Fibroblast of lung (primary cell): ENCODE measurements around the gene CDCP1. TPM values are rescaled to one million over a fixed set of nuclear protein-coding genes. Genes with fewer than 3 reads are reported as not detected.
"Not testable (repeated sequence)": the region's sequence is repeated elsewhere in the genome, so short reads cannot be mapped to it uniquely, and the experiment has no call there.

Experiments
- DNase-seq, 2 donors: peaks; one replicate each; pipeline versions ENCODE4 v3.0.0 to v3.0.0-alpha.2; 2010; ENCODE audit warnings: low read depth in 2 of 2
- H2AFZ ChIP-seq: 2 replicates; pipeline ENCODE4 v1.5.1; 2012; ENCODE audit warnings: low read length, control low read depth, inconsistent platforms
- H3K27ac ChIP-seq: 2 replicates; pipeline ENCODE4 v1.5.1; 2011; ENCODE audit warnings: low read length, control low read depth; ENCODE audit not compliant: insufficient read depth
- H3K27me3 ChIP-seq: 2 replicates; pipeline ENCODE4 v1.5.1; 2011; ENCODE audit warnings: mild to moderate bottlenecking, low read length; ENCODE audit not compliant: control insufficient read depth, insufficient read depth
- H3K36me3 ChIP-seq: 2 replicates; pipeline ENCODE4 v1.5.1; 2011; ENCODE audit warnings: low read length; ENCODE audit not compliant: control insufficient read depth, insufficient read depth
- H3K4me1 ChIP-seq: 2 replicates; pipeline ENCODE4 v1.5.1; 2011; ENCODE audit warnings: low read length; ENCODE audit not compliant: control insufficient read depth, insufficient read depth; ENCODE audit errors: extremely low read depth
- H3K4me2 ChIP-seq: 2 replicates; pipeline ENCODE4 v1.5.1; 2011; ENCODE audit warnings: low read length, control low read depth; ENCODE audit not compliant: insufficient read depth; ENCODE audit errors: extremely low read depth
- H3K4me3 ChIP-seq, 4 experiments: fragments of 200-600 bp in 1 of 4; sonication (generic) in 1 of 4; replicated peaks in 1 of 4; 2 replicates each; pipeline ENCODE4 v1.5.1; 2011 to 2016; ENCODE audit warnings: low read length in 4 of 4, low read depth in 3 of 4, mild to moderate bottlenecking in 3 of 4, control low read depth in 2 of 4, inconsistent platforms in 1 of 4, mixed read lengths in 1 of 4; ENCODE audit not compliant: insufficient read depth in 1 of 4; ENCODE audit errors: control extremely low read depth in 1 of 4
- H3K79me2 ChIP-seq: 2 replicates; pipeline ENCODE4 v1.5.1; 2012; ENCODE audit warnings: mild to moderate bottlenecking, low read length, inconsistent platforms; ENCODE audit not compliant: control insufficient read depth, insufficient read depth
- H3K9ac ChIP-seq: 2 replicates; pipeline ENCODE4 v1.5.1; 2011; ENCODE audit warnings: mild to moderate bottlenecking, low read length, control low read depth; ENCODE audit not compliant: insufficient read depth
- H3K9me3 ChIP-seq: 2 replicates; pipeline ENCODE4 v1.5.1; 2012; ENCODE audit warnings: low read depth, low read length; ENCODE audit not compliant: control insufficient read depth, insufficient read depth
- H4K20me1 ChIP-seq: 2 replicates; pipeline ENCODE4 v1.5.1; 2011; ENCODE audit warnings: low read length; ENCODE audit not compliant: control insufficient read depth, insufficient read depth; ENCODE audit errors: extremely low read depth
- EZH2 ChIP-seq: IDR thresholded peaks from 2 replicates; pipeline ENCODE4 v1.5.1; 2012; ENCODE audit warnings: low read length, control low read depth, mild to moderate bottlenecking; ENCODE audit errors: missing control alignments
- polyA plus RNA-seq, 2 donors: library from polyadenylated mRNA; depleted of rRNA in 1 of 2; stranded (reverse) in 1 of 2; unstranded in 1 of 2; fragments of >200 nt; gene quantifications; 2 replicates each; pipeline ENCODE4 v1.2.1, GENCODE V29; 2011 to 2012; ENCODE audit warnings: missing spikeins in 1 of 2
- total RNA-seq: library from RNA; depleted of rRNA; stranded (reverse); fragments of >200 nt; gene quantifications from 2 replicates; pipeline ENCODE4 v1.2.1, GENCODE V29; 2014
- TF ChIP-seq, protein P1 (sequence below), 2 donors: IDR thresholded peaks in 1 of 2; conservative IDR thresholded peaks in 1 of 2; 1 replicate in 1 of 2; 2 replicates in 1 of 2; pipeline ENCODE4 v1.5.1; 2011 to 2012; ENCODE audit warnings: low read length in 2 of 2, control low read depth in 1 of 2, inconsistent platforms in 1 of 2, low read depth in 1 of 2, mild to moderate bottlenecking in 1 of 2

CDCP1 gene
- total and polyA plus RNA-seq, 2 donors (not counting 1 experiment from before 2014, with no cell fraction given): 25.6 to 56.1 TPM

DNA sequence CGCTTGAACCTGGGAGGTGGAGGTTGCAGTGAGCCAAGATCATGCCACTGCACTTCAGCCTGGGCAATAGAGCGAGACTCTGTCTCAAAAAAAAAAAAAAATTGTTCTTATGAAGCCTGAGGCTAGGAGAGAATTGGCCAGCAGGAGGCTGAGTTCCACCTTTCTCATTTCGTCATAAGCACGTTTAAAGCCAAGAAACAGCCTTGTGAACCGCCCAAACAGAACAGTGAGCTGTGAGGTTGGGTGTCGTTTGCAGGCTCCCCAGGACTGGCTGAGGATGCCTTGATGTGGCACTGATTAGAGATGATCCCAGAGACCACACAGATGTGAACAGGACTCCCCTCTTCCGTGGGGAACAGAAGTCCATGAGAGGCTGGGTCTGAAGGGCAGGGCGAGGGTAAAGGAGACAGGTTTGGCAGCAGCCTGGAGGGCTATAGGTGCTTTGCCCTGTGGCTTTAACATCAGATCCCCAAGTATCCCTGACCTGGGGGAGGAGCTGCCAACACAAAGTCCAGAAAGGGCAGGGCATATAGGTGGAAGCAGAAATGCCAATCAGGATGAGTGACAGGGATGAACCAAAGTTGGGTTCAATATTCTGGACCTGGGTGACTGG, 67.2 kb downstream of the CDCP1 start:
- peak in 1 of 2 donors; percentile 66 for DNase-seq

DNA sequence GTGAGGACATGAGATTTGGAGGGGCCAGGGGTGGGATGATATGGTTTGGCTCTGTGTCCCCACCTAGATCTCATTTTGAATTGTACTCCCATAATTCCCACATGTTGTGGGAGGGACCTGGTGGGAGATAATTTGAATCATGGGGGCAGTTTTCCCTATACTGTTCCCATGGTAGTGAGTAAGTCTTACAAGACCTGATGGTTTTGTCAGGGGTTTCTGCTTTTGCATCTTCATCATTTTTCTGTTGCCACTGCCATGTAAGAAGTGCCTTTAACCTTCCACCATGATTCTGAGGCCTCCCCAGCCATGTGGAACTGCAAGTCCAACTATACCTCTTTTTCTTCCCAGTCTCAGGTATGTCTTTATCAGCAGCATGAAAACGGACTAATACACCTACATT, 67.9 kb downstream of the CDCP1 start:
- H3K36me3 ChIP-seq: not testable (repeated sequence)

More for the DNA sequence above, 67.2 kb downstream of the CDCP1 start:
- no peaks in the 10 kb centered on the region for H3K9me3 ChIP-seq
- no peaks in the 10 kb centered on the region for H4K20me1 ChIP-seq
- H2AFZ ChIP-seq: no peak overlapping the region
- peaks cover 2% of the 10 kb centered on the region for H3K36me3 ChIP-seq
- H3K79me2 ChIP-seq: no peaks in the 10 kb centered on the region
- no peak for TF ChIP-seq EZH2
- TF ChIP-seq, protein P1, sequence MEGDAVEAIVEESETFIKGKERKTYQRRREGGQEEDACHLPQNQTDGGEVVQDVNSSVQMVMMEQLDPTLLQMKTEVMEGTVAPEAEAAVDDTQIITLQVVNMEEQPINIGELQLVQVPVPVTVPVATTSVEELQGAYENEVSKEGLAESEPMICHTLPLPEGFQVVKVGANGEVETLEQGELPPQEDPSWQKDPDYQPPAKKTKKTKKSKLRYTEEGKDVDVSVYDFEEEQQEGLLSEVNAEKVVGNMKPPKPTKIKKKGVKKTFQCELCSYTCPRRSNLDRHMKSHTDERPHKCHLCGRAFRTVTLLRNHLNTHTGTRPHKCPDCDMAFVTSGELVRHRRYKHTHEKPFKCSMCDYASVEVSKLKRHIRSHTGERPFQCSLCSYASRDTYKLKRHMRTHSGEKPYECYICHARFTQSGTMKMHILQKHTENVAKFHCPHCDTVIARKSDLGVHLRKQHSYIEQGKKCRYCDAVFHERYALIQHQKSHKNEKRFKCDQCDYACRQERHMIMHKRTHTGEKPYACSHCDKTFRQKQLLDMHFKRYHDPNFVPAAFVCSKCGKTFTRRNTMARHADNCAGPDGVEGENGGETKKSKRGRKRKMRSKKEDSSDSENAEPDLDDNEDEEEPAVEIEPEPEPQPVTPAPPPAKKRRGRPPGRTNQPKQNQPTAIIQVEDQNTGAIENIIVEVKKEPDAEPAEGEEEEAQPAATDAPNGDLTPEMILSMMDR (conservative IDR thresholded peaks at IDR 0.05 in 1 of 2, IDR thresholded peaks at IDR 0.05 in 1 of 2; ENCODE audit: low read depth in 1 of 2, low read length in 2 of 2): peak in 1 of 2 donors; percentile 42
- no peak overlapping the region for H3K4me3 ChIP-seq
- H3K4me1 ChIP-seq: no peaks in the 10 kb centered on the region
- no peak overlapping the region for H3K9ac ChIP-seq
- H3K27ac ChIP-seq: no peak overlapping the region
- no peaks in the 10 kb centered on the region for H3K27me3 ChIP-seq
- H3K4me2 ChIP-seq: no peak overlapping the region

DNA sequence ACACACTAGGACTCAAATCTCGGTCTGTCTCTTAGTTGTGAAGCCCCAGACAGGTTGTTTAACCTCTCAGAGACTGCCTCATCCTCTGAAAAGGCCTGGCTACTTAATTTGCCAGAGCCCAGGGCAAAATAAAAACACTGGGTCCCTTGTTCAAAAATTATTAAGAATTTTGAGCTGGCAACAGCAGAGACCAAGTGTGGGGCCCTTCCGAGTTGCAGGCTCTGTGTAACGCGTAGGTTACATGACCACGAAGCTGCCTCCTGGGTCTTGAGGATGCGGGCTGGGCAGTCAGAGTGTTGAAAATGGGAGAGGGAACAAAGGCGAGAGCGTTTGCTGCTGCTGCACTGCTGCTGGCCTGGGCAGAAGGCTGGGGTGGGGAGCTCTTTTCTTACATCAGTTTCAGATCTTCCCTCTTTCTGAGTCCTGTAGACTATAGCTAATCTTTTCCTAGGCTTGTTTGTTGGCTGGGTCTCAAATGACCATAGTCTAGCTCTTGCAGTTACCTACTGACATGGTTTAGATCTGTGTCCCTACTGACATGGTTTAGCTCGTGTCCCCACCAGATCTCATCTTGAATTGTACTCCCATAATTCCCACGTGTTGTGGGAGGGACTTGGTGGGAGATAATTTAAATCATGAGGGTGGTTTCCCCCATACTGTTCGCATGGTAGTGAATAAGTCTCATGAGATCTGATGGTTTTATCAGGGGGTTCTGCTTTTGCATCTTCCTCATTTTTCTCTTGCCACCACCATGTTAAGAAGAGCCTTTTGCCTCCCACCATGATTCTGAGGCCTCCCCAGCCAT, 70.2 kb downstream of the CDCP1 start:
- Histone ChIP-seq H3K36me3 (no peaks in the 10 kb centered on the region), H3K9me3 (no peaks in the 10 kb centered on the region), H3K27me3 (no peaks in the 10 kb centered on the region), H3K27ac (no peak overlapping the region), H3K4me2 (no peak overlapping the region), H4K20me1 (no peaks in the 10 kb centered on the region), H3K4me3 (no peak overlapping the region), H3K4me1 (no peaks in the 10 kb centered on the region), H3K79me2 (no peaks in the 10 kb centered on the region), H3K9ac (no peak overlapping the region), H2AFZ (no peak overlapping the region)
- no peak for DNase-seq
- TF ChIP-seq, protein P1 (conservative IDR thresholded peaks at IDR 0.05 in 1 of 2, IDR thresholded peaks at IDR 0.05 in 1 of 2; ENCODE audit: low read depth in 1 of 2, low read length in 2 of 2): no peak
- TF ChIP-seq EZH2: no peak

More for the DNA sequence above, 67.9 kb downstream of the CDCP1 start:
- H3K9ac ChIP-seq, DNase-seq, H3K27me3 ChIP-seq, H4K20me1 ChIP-seq, H3K4me1 ChIP-seq, H3K9me3 ChIP-seq, H3K4me3 ChIP-seq, H2AFZ ChIP-seq, H3K4me2 ChIP-seq, H3K79me2 ChIP-seq, H3K27ac ChIP-seq: not testable (repeated sequence)
